ENCODE results near the gene HRAS. TPM values are rescaled to one million over a fixed set of nuclear protein-coding genes. Genes with fewer than 3 reads are reported as not detected.

The HRAS gene
- polyA plus RNA-seq, 1 donor from 2014 or later, result 22.5 TPM

GRCh38 chr11:494761-495536 is 40.4 kb downstream of the HRAS start:
- Mint-ChIP-seq H3K27ac (peak overlapping the region in 1 of 3 donors; percentile 47), H3K4me3 (no peak overlapping the region), H3K36me3 (peaks cover 17% of the 10 kb centered on the region), H3K9me3 (no peaks in the 10 kb centered on the region), H3K4me1 (peaks cover 0 to 7% (median 0%) of the 10 kb centered on the region in 3 donors), H3K27me3 (no peaks in the 10 kb centered on the region)

GRCh38 chr11:492427-493226 is 42.7 kb downstream of the HRAS start:
- H3K36me3 Mint-ChIP-seq, result peaks cover 13% of the 10 kb centered on the region
- H3K27ac Mint-ChIP-seq, result peak overlapping the region in 1 of 3 donors; percentile 10
- no peaks in the 10 kb centered on the region for H3K9me3 Mint-ChIP-seq

GRCh38 chr11:491358-491757 is 44.0 kb downstream of the HRAS start:
- Mint-ChIP-seq H3K27ac (no peak overlapping the region), H3K9me3 (no peaks in the 10 kb centered on the region), H3K36me3 (peaks cover 7% of the 10 kb centered on the region), H3K4me1 (peaks cover 0 to 3% (median 0%) of the 10 kb centered on the region in 3 donors), H3K4me3 (no peak overlapping the region), H3K27me3 (no peaks in the 10 kb centered on the region)

More at GRCh38 chr11:492427-493226, 42.7 kb downstream of the HRAS start:
- Mint-ChIP-seq H3K4me3 (no peak overlapping the region), H3K4me1 (peaks cover 0 to 7% (median 0%) of the 10 kb centered on the region in 3 donors), H3K27me3 (no peaks in the 10 kb centered on the region)

DNA sequence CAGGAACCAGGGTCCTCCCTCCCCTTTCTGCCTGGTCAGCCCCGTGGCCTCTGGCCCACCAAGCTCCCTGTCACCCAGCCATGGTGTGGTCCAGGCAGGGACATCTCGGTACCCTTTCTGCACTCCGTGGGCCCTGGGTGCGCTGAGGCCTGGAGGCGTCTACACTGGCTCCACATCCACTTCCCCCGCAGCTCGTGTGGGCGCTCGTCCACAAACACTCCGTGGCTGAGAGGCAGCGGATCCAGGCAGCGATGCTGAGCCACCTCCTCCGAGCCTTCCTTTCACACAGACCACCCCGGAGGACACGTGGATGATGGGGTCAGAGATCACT is 44.5 kb downstream of the HRAS start:
- Mint-ChIP-seq H3K27me3 (no peaks in the 10 kb centered on the region), H3K9me3 (no peaks in the 10 kb centered on the region), H3K27ac (no peak overlapping the region), H3K4me1 (peaks cover 0 to 3% (median 0%) of the 10 kb centered on the region in 3 donors), H3K36me3 (peaks cover 5% of the 10 kb centered on the region), H3K4me3 (no peak overlapping the region)

GRCh38 chr11:490186-490929 is 45.0 kb downstream of the HRAS start:
- Mint-ChIP-seq H3K27me3 (no peaks in the 10 kb centered on the region), H3K4me3 (no peak overlapping the region), H3K4me1 (peaks cover 0 to 3% (median 0%) of the 10 kb centered on the region in 3 donors), H3K27ac (no peak overlapping the region), H3K9me3 (no peaks in the 10 kb centered on the region), H3K36me3 (peaks cover 2% of the 10 kb centered on the region)

GRCh38 chr11:489610-490185 is 45.7 kb downstream of the HRAS start:
- no peak overlapping the region for H3K27ac Mint-ChIP-seq
- H3K27me3 Mint-ChIP-seq, result no peaks in the 10 kb centered on the region
- H3K36me3 Mint-ChIP-seq, result peaks cover 2% of the 10 kb centered on the region
- peaks cover 0 to 3% (median 0%) of the 10 kb centered on the region in 3 donors for H3K4me1 Mint-ChIP-seq
- H3K4me3 Mint-ChIP-seq, result peak overlapping the region in 1 of 4 donors; percentile 28
- H3K9me3 Mint-ChIP-seq, result no peaks in the 10 kb centered on the region

- Mint-ChIP-seq H3K4me3 (no peak overlapping the region), H3K27ac (no peak overlapping the region), H3K4me1 (peaks cover 0 to 3% (median 0%) of the 10 kb centered on the region in 3 donors), H3K9me3 (no peaks in the 10 kb centered on the region), H3K36me3 (no peaks in the 10 kb centered on the region), H3K27me3 (no peaks in the 10 kb centered on the region)
These were observed 46.4 kb downstream of the HRAS start for GRCh38 chr11:488992-489391.

- peaks cover 0 to 3% (median 0%) of the 10 kb centered on the region in 3 donors for H3K4me1 Mint-ChIP-seq
- H3K36me3 Mint-ChIP-seq, result no peaks in the 10 kb centered on the region
- no peak overlapping the region for H3K4me3 Mint-ChIP-seq
- H3K27me3 Mint-ChIP-seq, result no peaks in the 10 kb centered on the region
- H3K9me3 Mint-ChIP-seq, result no peaks in the 10 kb centered on the region
- no peak overlapping the region for H3K27ac Mint-ChIP-seq
These were observed 46.8 kb downstream of the HRAS start for GRCh38 chr11:488579-488978.

- Mint-ChIP-seq H3K4me1 (peaks cover 0 to 3% (median 0%) of the 10 kb centered on the region in 3 donors), H3K27ac (no peak overlapping the region), H3K9me3 (no peaks in the 10 kb centered on the region), H3K4me3 (no peak overlapping the region), H3K36me3 (no peaks in the 10 kb centered on the region), H3K27me3 (no peaks in the 10 kb centered on the region)
These were observed 47.3 kb downstream of the HRAS start for GRCh38 chr11:488062-488461.

- H3K27me3 Mint-ChIP-seq, result no peaks in the 10 kb centered on the region
- H3K4me3 Mint-ChIP-seq, result no peak overlapping the region
- H3K4me1 Mint-ChIP-seq, result peaks cover 0 to 3% (median 0%) of the 10 kb centered on the region in 3 donors
- H3K36me3 Mint-ChIP-seq, result no peaks in the 10 kb centered on the region
- no peak overlapping the region for H3K27ac Mint-ChIP-seq
- no peaks in the 10 kb centered on the region for H3K9me3 Mint-ChIP-seq
These were observed 47.8 kb downstream of the HRAS start for GRCh38 chr11:487571-488021.

DNA sequence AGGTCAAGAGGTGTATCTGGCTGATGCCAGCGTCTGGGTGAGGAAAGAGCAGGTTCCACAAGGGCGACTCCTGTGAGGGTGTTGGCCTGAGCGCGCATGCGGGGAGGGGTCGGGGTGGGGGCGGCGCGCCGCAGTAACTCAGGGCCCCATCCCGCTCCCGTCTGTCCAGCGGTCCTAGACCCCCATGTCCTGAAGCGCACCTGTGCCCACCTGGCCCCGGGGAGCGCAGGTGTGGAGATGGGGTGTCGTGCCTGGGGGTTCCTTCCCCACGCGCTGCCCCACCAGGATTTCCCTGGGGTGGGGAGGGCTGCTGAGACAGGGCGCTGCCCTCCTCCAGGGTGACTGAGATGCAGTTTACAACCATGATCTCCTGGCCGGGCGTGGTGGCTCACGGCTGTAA is 49.2 kb downstream of the HRAS start:
- H3K4me1 Mint-ChIP-seq, result peaks cover 0 to 1% (median 0%) of the 10 kb centered on the region in 3 donors
- no peaks in the 10 kb centered on the region for H3K36me3 Mint-ChIP-seq
- H3K27me3 Mint-ChIP-seq, result no peaks in the 10 kb centered on the region
- H3K27ac Mint-ChIP-seq, result no peak overlapping the region
- H3K4me3 Mint-ChIP-seq, result no peak overlapping the region
- H3K9me3 Mint-ChIP-seq, result no peaks in the 10 kb centered on the region

DNA sequence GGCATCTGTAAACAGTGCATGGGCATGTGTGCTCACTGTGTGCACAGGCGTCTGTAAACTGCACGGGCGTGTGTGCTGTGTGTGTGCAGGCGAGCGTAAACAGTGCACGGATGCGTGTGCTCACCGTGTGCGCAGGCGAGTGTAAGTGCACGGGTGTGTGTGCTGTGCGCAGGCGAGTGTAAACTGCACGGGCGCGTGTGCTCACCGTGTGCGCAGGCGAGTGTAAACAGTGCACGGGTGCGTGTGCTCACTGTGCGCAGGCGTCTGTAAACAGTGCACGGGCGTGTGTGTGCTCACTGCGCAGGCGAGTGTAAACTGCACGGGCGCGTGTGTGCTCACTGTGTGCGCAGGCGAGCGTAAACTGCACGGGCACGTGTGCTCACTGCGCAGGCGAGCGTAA is 50.8 kb downstream of the HRAS start:
- H3K27me3 Mint-ChIP-seq, result no peaks in the 10 kb centered on the region

More for the DNA sequence above, 50.8 kb downstream of the HRAS start:
- Mint-ChIP-seq H3K36me3 (no peaks in the 10 kb centered on the region), H3K4me3 (no peak overlapping the region), H3K9me3 (no peaks in the 10 kb centered on the region), H3K4me1 (peaks cover 0 to 1% (median 0%) of the 10 kb centered on the region in 3 donors), H3K27ac (no peak overlapping the region)

Measured in IgD-negative memory B cell (primary cell).